H1 (cell line): ENCODE data around the gene SHC3. TPM values are rescaled to one million over a fixed set of nuclear protein-coding genes. Genes with fewer than 3 reads are reported as not detected.

Source experiments
- CTCF ChIA-PET: fragments of 300-600 bp; sonication (Branson Sonifier 250); formaldehyde crosslinking; loops from one replicate; lab custom pipeline; 2021; ENCODE audit not compliant: partially characterized antibody; lab: Charles Lee
- POLR2A ChIA-PET: fragments of 300-600 bp; sonication (Branson Sonifier 250); formaldehyde crosslinking; loops from one replicate; lab custom pipeline; 2021; ENCODE audit warnings: inconsistent platforms; ENCODE audit not compliant: partially characterized antibody; lab: Charles Lee
- DNase-seq, 2 experiments: peaks; one replicate each; pipeline versions ENCODE4 v3.0.0 to v3.0.0-alpha.2; 2010 to 2022; ENCODE audit warnings: low spot score in 2 of 2, low read depth in 1 of 2, mixed read lengths in 1 of 2
- FAIRE-seq: peaks from 2 replicates; lab custom pipeline; 2011; peaks lifted over from hg19 to GRCh38; lab: Jason Lieb, UNC
- H2AFZ ChIP-seq: 2 replicates; pipeline ENCODE4 v1.8.1; 2012; ENCODE audit warnings: low read length, inconsistent platforms
- H2AK5ac ChIP-seq: 2 replicates; pipeline ENCODE4 v1.6.1; 2013; ENCODE audit warnings: low read depth, low read length
- H2BK120ac ChIP-seq: replicated peaks from 2 replicates; pipeline ENCODE3; 2013; ENCODE audit warnings: low read depth, low read length, inconsistent platforms
- H2BK12ac ChIP-seq: 2 replicates; pipeline ENCODE4 v1.6.1; 2013; ENCODE audit warnings: low read depth, low read length
- H2BK15ac ChIP-seq: 2 replicates; pipeline ENCODE4 v1.6.1; 2013; ENCODE audit warnings: low read length
- H2BK20ac ChIP-seq: 2 replicates; pipeline ENCODE4 v1.6.1; 2013; ENCODE audit warnings: low read length
- H2BK5ac ChIP-seq: 2 replicates; pipeline ENCODE4 v1.6.1; 2013; ENCODE audit warnings: low read depth, low read length
- H3K14ac ChIP-seq: 2 replicates; pipeline ENCODE4 v1.6.1; 2013; ENCODE audit warnings: inconsistent platforms; ENCODE audit not compliant: insufficient read length
- H3K18ac ChIP-seq: 2 replicates; pipeline ENCODE4 v1.6.1; 2013; ENCODE audit warnings: low read length; ENCODE audit errors: extremely low read depth
- H3K23ac ChIP-seq: 2 replicates; pipeline ENCODE4 v1.6.1; 2013; ENCODE audit warnings: inconsistent platforms; ENCODE audit not compliant: insufficient read length
- H3K23me2 ChIP-seq: 2 replicates; pipeline ENCODE4 v1.6.1; 2013; ENCODE audit warnings: low read depth, low read length
- H3K27ac ChIP-seq: 2 replicates; pipeline ENCODE4 v1.6.1; 2011; ENCODE audit warnings: low read depth, low read length, inconsistent platforms
- H3K27me3 ChIP-seq, 4 experiments: replicated peaks in 1 of 4; 1 replicate in 1 of 4; 2 replicates in 3 of 4; pipeline versions ENCODE4 v1.6.1 to v1.8.1; 2011 to 2013; ENCODE audit warnings: low read length in 3 of 4, mild to moderate bottlenecking in 3 of 4, inconsistent platforms in 2 of 4, mixed read lengths in 2 of 4, moderate library complexity in 1 of 4; ENCODE audit not compliant: control insufficient read depth in 3 of 4, insufficient read depth in 3 of 4; ENCODE audit errors: extremely low read depth in 1 of 4
- H3K36me3 ChIP-seq, 4 experiments: 2 replicates each; pipeline versions ENCODE4 v1.6.1 to v1.8.1; 2011 to 2013; ENCODE audit warnings: mild to moderate bottlenecking in 4 of 4, low read length in 3 of 4, moderate library complexity in 2 of 4, control low read depth in 1 of 4, inconsistent platforms in 1 of 4; ENCODE audit not compliant: insufficient read depth in 4 of 4, control insufficient read depth in 2 of 4
- H3K4ac ChIP-seq: replicated peaks from 2 replicates; pipeline ENCODE3; 2013; ENCODE audit warnings: low read length, low read depth, mixed read lengths, inconsistent platforms; ENCODE audit not compliant: insufficient read length
- H3K4me1 ChIP-seq, 4 experiments: replicated peaks in 1 of 4; 1 replicate in 1 of 4; 2 replicates in 3 of 4; pipeline versions ENCODE4 v1.6.1 to v1.8.1; 2011 to 2013; ENCODE audit warnings: low read length in 3 of 4, inconsistent platforms in 2 of 4, mixed read lengths in 1 of 4; ENCODE audit not compliant: insufficient read depth in 4 of 4, control insufficient read depth in 3 of 4
- H3K4me2 ChIP-seq, 2 experiments: 2 replicates each; pipeline versions ENCODE4 v1.6.1 to v1.8.1; 2011 to 2013; ENCODE audit warnings: low read depth in 2 of 2, low read length in 2 of 2, control low read depth in 1 of 2, inconsistent platforms in 1 of 2, mild to moderate bottlenecking in 1 of 2; ENCODE audit not compliant: insufficient read depth in 1 of 2
- H3K4me3 ChIP-seq, 4 experiments: fragments of 200-600, 300-600 bp in 1 of 4; sonication (generic), shearing (Covaris generic), sonication (Bioruptor Twin) in 1 of 4; 2 replicates each; pipeline versions ENCODE4 v1.5.1 to v1.8.1; 2011 to 2016; ENCODE audit warnings: low read length in 4 of 4, low read depth in 3 of 4, control low read depth in 2 of 4, inconsistent platforms in 2 of 4, mild to moderate bottlenecking in 2 of 4, mixed read lengths in 1 of 4, moderate library complexity in 1 of 4; ENCODE audit not compliant: insufficient read depth in 2 of 4; ENCODE audit errors: extremely low read depth in 1 of 4
- H3K56ac ChIP-seq: replicated peaks from 2 replicates; pipeline ENCODE3; 2013; ENCODE audit warnings: low read depth, mild to moderate bottlenecking, mixed read lengths, low read length, inconsistent platforms; ENCODE audit not compliant: insufficient read length
- H3K79me1 ChIP-seq: 2 replicates; pipeline ENCODE4 v1.6.1; 2013; ENCODE audit warnings: low read depth, low read length, control low read depth
- H3K79me2 ChIP-seq, 2 experiments: 2 replicates each; pipeline versions ENCODE4 v1.6.1 to v1.8.1; 2012 to 2013; ENCODE audit warnings: low read length in 2 of 2, mild to moderate bottlenecking in 2 of 2, inconsistent platforms in 1 of 2; ENCODE audit not compliant: insufficient read depth in 2 of 2, control insufficient read depth in 1 of 2
- H3K9ac ChIP-seq, 4 experiments: replicated peaks in 1 of 4; 1 replicate in 1 of 4; 2 replicates in 3 of 4; pipeline versions ENCODE4 v1.6.1 to v1.8.1; 2011 to 2013; ENCODE audit warnings: low read depth in 3 of 4, low read length in 3 of 4, control low read depth in 2 of 4, mild to moderate bottlenecking in 2 of 4, moderate library complexity in 2 of 4, inconsistent platforms in 1 of 4; ENCODE audit errors: extremely low read depth in 1 of 4
- H3K9me3 ChIP-seq, 2 experiments: 2 replicates each; pipeline versions ENCODE4 v1.6.1 to v1.8.1; 2012 to 2013; ENCODE audit warnings: mild to moderate bottlenecking in 2 of 2, moderate library complexity in 2 of 2, control low read depth in 1 of 2, inconsistent platforms in 1 of 2, low read depth in 1 of 2, low read length in 1 of 2, mixed read lengths in 1 of 2; ENCODE audit not compliant: insufficient read depth in 2 of 2
- H4K20me1 ChIP-seq, 2 experiments: replicated peaks in 1 of 2; 2 replicates each; pipeline versions ENCODE3 to v1.8.1; 2011 to 2013; ENCODE audit warnings: inconsistent platforms in 2 of 2, low read length in 2 of 2, mild to moderate bottlenecking in 1 of 2; ENCODE audit not compliant: insufficient read depth in 2 of 2, control insufficient read depth in 1 of 2
- H4K5ac ChIP-seq: 2 replicates; pipeline ENCODE4 v1.6.1; 2013; ENCODE audit warnings: low read length, low read depth, mixed read lengths, inconsistent platforms; ENCODE audit not compliant: insufficient read length
- H4K8ac ChIP-seq: 2 replicates; pipeline ENCODE4 v1.8.0; 2013; ENCODE audit warnings: mild to moderate bottlenecking, moderate library complexity, low read length, inconsistent platforms; ENCODE audit not compliant: insufficient read depth; ENCODE audit errors: extremely low read depth
- H4K91ac ChIP-seq: replicated peaks from 2 replicates; pipeline ENCODE3; 2013; ENCODE audit warnings: low read length, mixed read lengths, inconsistent platforms; ENCODE audit not compliant: insufficient read length
- ASH2L ChIP-seq: fragments of 200-600, 300-600 bp; sonication (generic); IDR thresholded peaks from one replicate; pipeline ENCODE4 v1.7.1; 2017; ENCODE audit warnings: low read length
- CBX5 ChIP-seq: fragments of 300-800, 300-1000 bp; sonication (generic); IDR thresholded peaks from 2 replicates; pipeline ENCODE4 v1.7.1; 2016; ENCODE audit warnings: antibody characterized with exemption, low read length, low read depth
- GABPA ChIP-seq: IDR thresholded peaks from 2 replicates; pipeline ENCODE4 v1.6.1; 2011; ENCODE audit warnings: mild to moderate bottlenecking, low read length, moderate library complexity, borderline replicate concordance; ENCODE audit not compliant: insufficient read depth
- KDM1A ChIP-seq: fragments of 200-600, 300-600 bp; sonication (generic); IDR thresholded peaks from 2 replicates; pipeline ENCODE4 v1.7.1; 2016; ENCODE audit warnings: mild to moderate bottlenecking, low read length, borderline replicate concordance
- MAFK ChIP-seq: IDR thresholded peaks from 2 replicates; pipeline ENCODE4 v1.6.1; 2012; ENCODE audit warnings: low read depth, mild to moderate bottlenecking, improper control_type of control experiment, low read length
- RNF2 ChIP-seq: fragments of 200-900, 300-1000 bp; sonication (generic); IDR thresholded peaks from 2 replicates; pipeline ENCODE4 v1.7.1; 2016; ENCODE audit warnings: borderline replicate concordance, low read depth, mild to moderate bottlenecking, antibody characterized with exemption, low read length; ENCODE audit not compliant: poor library complexity, severe bottlenecking; ENCODE audit errors: missing control alignments
- SP2 ChIP-seq: IDR thresholded peaks from 2 replicates; pipeline ENCODE4 v1.6.1; 2012; ENCODE audit warnings: mild to moderate bottlenecking, low read length, inconsistent platforms
- TCF12 ChIP-seq: IDR thresholded peaks from 2 replicates; pipeline ENCODE4 v1.6.1; 2011; ENCODE audit warnings: low read depth, mild to moderate bottlenecking, low read length
- ZNF274 ChIP-seq: IDR thresholded peaks from 2 replicates; pipeline ENCODE4 v1.7.0; 2012; ENCODE audit warnings: low read length, borderline replicate concordance; ENCODE audit errors: extremely low read depth
- WGBS, 2 experiments: shearing (Covaris generic) in 1 of 2; methylation state at CpG; one replicate each; pipeline versions ENCODE4 v1.1.6 to v1.1.7; 2013 to 2015; ENCODE audit warnings: low lambda C conversion rate in 2 of 2, mixed read lengths in 2 of 2, inconsistent platforms in 1 of 2, low coverage in 1 of 2, missing lambda C conversion rate in 1 of 2; ENCODE audit not compliant: insufficient replicate concordance in 2 of 2, insufficient coverage in 1 of 2, insufficient read length in 1 of 2; ENCODE audit errors: extremely low coverage in 1 of 2, missing lambda C conversion rate in 1 of 2; 5-methylcytosine and 5-hydroxymethylcytosine counted together
- polyA plus RNA-seq, 7 experiments: library from polyadenylated mRNA; depleted of rRNA in 3 of 7; stranded (reverse) in 5 of 7; unstranded in 2 of 7; fragments of >200 nt in 5 of 7; fragments of 200-250 nt in 2 of 7; gene quantifications; 1 replicate in 5 of 7; 2 replicates in 1 of 7; 4 replicates in 1 of 7; pipeline versions ENCODE4 v1.2.1 to v1.2.3, GENCODE V29; 2011 to 2013; ENCODE audit warnings: missing spikeins in 2 of 7, mixed read lengths in 2 of 7
- total RNA-seq: library from RNA; stranded (reverse); fragmentation: NEBNext Ultra II Directional; extraction: Animal tissue kit (Norgen Biotek cat#: 25700); gene quantifications from 2 replicates; pipeline ENCODE4 v1.2.1, GENCODE V29; 2021
- TF ChIP-seq, protein P1 (sequence below): IDR thresholded peaks from 2 replicates; pipeline ENCODE4 v1.6.1; 2012; ENCODE audit warnings: low read length, inconsistent platforms
- TF ChIP-seq, protein P2 (sequence below): IDR thresholded peaks from 2 replicates; pipeline ENCODE4 v1.6.1; 2011; ENCODE audit warnings: low read length, improper control_type of control experiment

The SHC3 gene
- total and polyA plus RNA-seq, 2 of the 8 experiments (the other 6 are each of a cell fraction or from before 2014, with no cell fraction given), result 1.4 to 7.1 TPM

DNA sequence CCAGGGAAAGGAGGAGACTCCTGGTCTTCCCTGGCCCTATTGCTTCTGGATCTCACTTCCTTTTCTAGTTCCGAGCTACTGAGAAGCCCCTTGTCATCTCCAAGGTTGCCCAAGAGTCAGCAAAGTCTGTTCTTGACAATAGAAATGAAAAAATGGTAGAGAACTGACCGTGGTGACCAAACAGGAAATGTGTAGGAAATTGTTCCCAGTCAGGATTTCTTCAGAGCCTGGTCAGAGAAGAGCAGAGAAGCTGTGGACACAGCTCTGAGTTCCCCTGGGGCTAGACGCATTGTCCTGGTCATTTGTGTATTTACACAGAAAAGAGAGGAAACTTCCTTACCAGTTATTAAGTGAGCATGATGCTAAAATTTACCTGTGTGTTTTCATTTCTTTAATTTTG is 151.7 kb downstream of the SHC3 start:
- H3K79me2 ChIP-seq, result no peaks in the 10 kb centered on the region
- H3K18ac ChIP-seq, result no peak overlapping the region; the same call in 1 of the 2 replicates
- H3K27ac ChIP-seq, result no peak overlapping the region
- DNase-seq (no peak), FAIRE-seq (no peak)
- H2AFZ ChIP-seq, result no peak overlapping the region
- ChIA-PET CTCF (no interaction called here), POLR2A (no interaction called here)
- 0 out of 4 replicates have a peak, but pooled peaks cover 0 to 3% of the 10 kb centered on the region in 2 experiments for H3K9me3 ChIP-seq
- WGBS, 2 experiments, result 91% methylated on average over 3 of the region's 3 CpGs; no CpG with 5 or more reads in 1 of the 2 experiments
- no peak overlapping the region for H4K8ac ChIP-seq
- H3K4me2 ChIP-seq, result no peak overlapping the region
- H2BK20ac ChIP-seq, result no peak overlapping the region
- no peaks in the 10 kb centered on the region for H3K36me3 ChIP-seq
- no peak overlapping the region for H3K4ac ChIP-seq
- H2BK120ac ChIP-seq, result no peak overlapping the region
- no peak overlapping the region for H3K14ac ChIP-seq
- H3K4me1 ChIP-seq, result peaks cover 0 to 5% (median 1%) of the 10 kb centered on the region in 4 experiments; a peak in 3 of 7 replicates
- no peak overlapping the region for H3K23ac ChIP-seq
- H3K9ac ChIP-seq, result no peak overlapping the region
- no peaks in the 10 kb centered on the region for H3K27me3 ChIP-seq
- H4K20me1 ChIP-seq, result no peaks in the 10 kb centered on the region
- no peak overlapping the region for H2BK5ac ChIP-seq
- H4K91ac ChIP-seq, result no peak overlapping the region
- H3K23me2 ChIP-seq, result no peaks in the 10 kb centered on the region
- H3K4me3 ChIP-seq, result no peak overlapping the region
- H3K56ac ChIP-seq, result no peak overlapping the region
- H4K5ac ChIP-seq, result no peak overlapping the region
- H2BK12ac ChIP-seq, result no peak overlapping the region
- H2BK15ac ChIP-seq, result no peak overlapping the region
- no peaks in the 10 kb centered on the region for H3K79me1 ChIP-seq
- no peak overlapping the region for H2AK5ac ChIP-seq
- TF ChIP-seq KDM1A, result no peak
- TF ChIP-seq GABPA, result no peak
- TF ChIP-seq ZNF274, result no peak
- no peak for TF ChIP-seq SP2
- TF ChIP-seq MAFK, result no peak
- TF ChIP-seq, protein P1, sequence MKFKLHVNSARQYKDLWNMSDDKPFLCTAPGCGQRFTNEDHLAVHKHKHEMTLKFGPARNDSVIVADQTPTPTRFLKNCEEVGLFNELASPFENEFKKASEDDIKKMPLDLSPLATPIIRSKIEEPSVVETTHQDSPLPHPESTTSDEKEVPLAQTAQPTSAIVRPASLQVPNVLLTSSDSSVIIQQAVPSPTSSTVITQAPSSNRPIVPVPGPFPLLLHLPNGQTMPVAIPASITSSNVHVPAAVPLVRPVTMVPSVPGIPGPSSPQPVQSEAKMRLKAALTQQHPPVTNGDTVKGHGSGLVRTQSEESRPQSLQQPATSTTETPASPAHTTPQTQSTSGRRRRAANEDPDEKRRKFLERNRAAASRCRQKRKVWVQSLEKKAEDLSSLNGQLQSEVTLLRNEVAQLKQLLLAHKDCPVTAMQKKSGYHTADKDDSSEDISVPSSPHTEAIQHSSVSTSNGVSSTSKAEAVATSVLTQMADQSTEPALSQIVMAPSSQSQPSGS, result no peak
- no peak for TF ChIP-seq RNF2
- no peak for TF ChIP-seq TCF12
- TF ChIP-seq CBX5, result no peak
- TF ChIP-seq ASH2L, result no peak
- TF ChIP-seq, protein P2, sequence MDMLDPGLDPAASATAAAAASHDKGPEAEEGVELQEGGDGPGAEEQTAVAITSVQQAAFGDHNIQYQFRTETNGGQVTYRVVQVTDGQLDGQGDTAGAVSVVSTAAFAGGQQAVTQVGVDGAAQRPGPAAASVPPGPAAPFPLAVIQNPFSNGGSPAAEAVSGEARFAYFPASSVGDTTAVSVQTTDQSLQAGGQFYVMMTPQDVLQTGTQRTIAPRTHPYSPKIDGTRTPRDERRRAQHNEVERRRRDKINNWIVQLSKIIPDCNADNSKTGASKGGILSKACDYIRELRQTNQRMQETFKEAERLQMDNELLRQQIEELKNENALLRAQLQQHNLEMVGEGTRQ, result no peak
